ENCODE measurements around the gene RGS1.

RGS1 gene

DNA sequence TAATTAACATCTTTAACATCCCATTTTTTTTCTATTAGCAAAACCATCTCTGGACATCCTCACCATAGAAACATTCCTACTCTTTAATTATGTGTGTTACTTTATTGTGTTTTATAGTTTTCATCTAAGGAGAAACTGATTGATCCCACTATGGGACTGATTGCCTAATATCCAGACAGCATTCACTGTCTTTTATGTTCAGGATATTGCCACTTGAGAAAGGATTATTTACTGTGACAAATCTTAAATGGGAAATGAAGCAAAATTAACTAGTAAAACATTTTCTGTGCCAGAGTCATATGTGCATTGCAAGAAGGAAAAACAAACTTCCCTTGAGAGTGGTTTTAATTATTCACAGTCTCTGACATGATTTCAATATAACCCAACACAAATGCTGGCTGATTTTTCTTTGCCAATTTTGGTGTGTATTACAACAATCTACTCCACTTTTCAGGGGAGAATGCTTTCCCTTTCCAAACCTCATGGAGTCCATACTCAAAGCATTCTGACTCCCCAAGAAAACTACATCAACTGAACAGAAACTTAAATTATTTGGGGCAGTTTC lies 44.6 kb downstream of the RGS1 start:
- DNase-seq (ENCODE audit: low spot score): no peak

- DNase-seq (ENCODE audit: low spot score): no peak
Measured at GRCh38 chr1:192626366-192627179, 51.0 kb downstream of the RGS1 start.

GRCh38 chr1:192627901-192628300 lies 52.3 kb downstream of the RGS1 start:
- DNase-seq (ENCODE audit: low spot score): no peak

- no peak for DNase-seq (ENCODE audit: low spot score)
Measured at GRCh38 chr1:192628396-192629057, 53.0 kb downstream of the RGS1 start.

DNA sequence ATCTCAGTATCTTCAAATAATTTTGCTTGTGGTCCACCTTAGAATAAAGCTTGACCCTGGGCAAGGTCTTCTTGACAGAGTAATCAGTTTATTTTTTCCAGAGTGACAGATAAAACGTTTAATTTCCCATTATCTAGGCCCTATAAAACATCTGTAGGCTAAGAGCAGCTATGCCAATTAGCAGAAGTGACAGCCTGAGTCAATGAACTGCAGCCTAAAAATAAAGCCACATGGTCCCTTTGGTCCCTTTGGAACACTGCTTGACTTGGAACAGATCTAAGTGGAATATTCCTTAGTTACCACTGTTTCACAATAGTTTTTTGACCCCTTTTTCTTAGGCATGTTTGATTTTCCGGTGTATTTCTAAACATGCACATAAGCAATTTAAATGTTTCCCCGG lies 54.0 kb downstream of the RGS1 start:
- no peak for DNase-seq (ENCODE audit: low spot score)
